ENCODE results near the gene TOR1AIP2.

- TF ChIP-seq CTCF (IDR thresholded peaks at IDR 0.05; ENCODE audit: low read depth, low read length) (no peak), EZH2phosphoT487 (IDR thresholded peaks at IDR 0.05; ENCODE audit: low read depth) (no peak)
Measured at GRCh38 chr1:179881642-179882252, 4.1 kb upstream of the TOR1AIP2 start.
